ENCODE measurements around the gene UBA6. TPM values are rescaled to one million over a fixed set of nuclear protein-coding genes. Genes with fewer than 3 reads are reported as not detected.
A peak's percentile ranks its signal among the peaks of the same experiment; 100 is the strongest.

The UBA6 gene
- total and polyA plus RNA-seq, 9 of the 15 experiments (the other 6 are each of a cell fraction or from before 2014, with no cell fraction given), result 22.9 to 139 (median 94.6) TPM

- TF ChIP-seq, protein P1, sequence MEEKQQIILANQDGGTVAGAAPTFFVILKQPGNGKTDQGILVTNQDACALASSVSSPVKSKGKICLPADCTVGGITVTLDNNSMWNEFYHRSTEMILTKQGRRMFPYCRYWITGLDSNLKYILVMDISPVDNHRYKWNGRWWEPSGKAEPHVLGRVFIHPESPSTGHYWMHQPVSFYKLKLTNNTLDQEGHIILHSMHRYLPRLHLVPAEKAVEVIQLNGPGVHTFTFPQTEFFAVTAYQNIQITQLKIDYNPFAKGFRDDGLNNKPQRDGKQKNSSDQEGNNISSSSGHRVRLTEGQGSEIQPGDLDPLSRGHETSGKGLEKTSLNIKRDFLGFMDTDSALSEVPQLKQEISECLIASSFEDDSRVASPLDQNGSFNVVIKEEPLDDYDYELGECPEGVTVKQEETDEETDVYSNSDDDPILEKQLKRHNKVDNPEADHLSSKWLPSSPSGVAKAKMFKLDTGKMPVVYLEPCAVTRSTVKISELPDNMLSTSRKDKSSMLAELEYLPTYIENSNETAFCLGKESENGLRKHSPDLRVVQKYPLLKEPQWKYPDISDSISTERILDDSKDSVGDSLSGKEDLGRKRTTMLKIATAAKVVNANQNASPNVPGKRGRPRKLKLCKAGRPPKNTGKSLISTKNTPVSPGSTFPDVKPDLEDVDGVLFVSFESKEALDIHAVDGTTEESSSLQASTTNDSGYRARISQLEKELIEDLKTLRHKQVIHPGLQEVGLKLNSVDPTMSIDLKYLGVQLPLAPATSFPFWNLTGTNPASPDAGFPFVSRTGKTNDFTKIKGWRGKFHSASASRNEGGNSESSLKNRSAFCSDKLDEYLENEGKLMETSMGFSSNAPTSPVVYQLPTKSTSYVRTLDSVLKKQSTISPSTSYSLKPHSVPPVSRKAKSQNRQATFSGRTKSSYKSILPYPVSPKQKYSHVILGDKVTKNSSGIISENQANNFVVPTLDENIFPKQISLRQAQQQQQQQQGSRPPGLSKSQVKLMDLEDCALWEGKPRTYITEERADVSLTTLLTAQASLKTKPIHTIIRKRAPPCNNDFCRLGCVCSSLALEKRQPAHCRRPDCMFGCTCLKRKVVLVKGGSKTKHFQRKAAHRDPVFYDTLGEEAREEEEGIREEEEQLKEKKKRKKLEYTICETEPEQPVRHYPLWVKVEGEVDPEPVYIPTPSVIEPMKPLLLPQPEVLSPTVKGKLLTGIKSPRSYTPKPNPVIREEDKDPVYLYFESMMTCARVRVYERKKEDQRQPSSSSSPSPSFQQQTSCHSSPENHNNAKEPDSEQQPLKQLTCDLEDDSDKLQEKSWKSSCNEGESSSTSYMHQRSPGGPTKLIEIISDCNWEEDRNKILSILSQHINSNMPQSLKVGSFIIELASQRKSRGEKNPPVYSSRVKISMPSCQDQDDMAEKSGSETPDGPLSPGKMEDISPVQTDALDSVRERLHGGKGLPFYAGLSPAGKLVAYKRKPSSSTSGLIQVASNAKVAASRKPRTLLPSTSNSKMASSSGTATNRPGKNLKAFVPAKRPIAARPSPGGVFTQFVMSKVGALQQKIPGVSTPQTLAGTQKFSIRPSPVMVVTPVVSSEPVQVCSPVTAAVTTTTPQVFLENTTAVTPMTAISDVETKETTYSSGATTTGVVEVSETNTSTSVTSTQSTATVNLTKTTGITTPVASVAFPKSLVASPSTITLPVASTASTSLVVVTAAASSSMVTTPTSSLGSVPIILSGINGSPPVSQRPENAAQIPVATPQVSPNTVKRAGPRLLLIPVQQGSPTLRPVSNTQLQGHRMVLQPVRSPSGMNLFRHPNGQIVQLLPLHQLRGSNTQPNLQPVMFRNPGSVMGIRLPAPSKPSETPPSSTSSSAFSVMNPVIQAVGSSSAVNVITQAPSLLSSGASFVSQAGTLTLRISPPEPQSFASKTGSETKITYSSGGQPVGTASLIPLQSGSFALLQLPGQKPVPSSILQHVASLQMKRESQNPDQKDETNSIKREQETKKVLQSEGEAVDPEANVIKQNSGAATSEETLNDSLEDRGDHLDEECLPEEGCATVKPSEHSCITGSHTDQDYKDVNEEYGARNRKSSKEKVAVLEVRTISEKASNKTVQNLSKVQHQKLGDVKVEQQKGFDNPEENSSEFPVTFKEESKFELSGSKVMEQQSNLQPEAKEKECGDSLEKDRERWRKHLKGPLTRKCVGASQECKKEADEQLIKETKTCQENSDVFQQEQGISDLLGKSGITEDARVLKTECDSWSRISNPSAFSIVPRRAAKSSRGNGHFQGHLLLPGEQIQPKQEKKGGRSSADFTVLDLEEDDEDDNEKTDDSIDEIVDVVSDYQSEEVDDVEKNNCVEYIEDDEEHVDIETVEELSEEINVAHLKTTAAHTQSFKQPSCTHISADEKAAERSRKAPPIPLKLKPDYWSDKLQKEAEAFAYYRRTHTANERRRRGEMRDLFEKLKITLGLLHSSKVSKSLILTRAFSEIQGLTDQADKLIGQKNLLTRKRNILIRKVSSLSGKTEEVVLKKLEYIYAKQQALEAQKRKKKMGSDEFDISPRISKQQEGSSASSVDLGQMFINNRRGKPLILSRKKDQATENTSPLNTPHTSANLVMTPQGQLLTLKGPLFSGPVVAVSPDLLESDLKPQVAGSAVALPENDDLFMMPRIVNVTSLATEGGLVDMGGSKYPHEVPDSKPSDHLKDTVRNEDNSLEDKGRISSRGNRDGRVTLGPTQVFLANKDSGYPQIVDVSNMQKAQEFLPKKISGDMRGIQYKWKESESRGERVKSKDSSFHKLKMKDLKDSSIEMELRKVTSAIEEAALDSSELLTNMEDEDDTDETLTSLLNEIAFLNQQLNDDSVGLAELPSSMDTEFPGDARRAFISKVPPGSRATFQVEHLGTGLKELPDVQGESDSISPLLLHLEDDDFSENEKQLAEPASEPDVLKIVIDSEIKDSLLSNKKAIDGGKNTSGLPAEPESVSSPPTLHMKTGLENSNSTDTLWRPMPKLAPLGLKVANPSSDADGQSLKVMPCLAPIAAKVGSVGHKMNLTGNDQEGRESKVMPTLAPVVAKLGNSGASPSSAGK (IDR thresholded peaks at IDR 0.05), result 0 out of 2 replicates have a peak, but pooled peaks have one; percentile 22
- peak; percentile 58 to 88; a peak in 3 of 4 replicates for TF ChIP-seq RCOR1 (IDR thresholded peaks at IDR 0.05; ENCODE audit: borderline replicate concordance in 1 of 2, low read depth in 2 of 2, low read length in 2 of 2)
- TF ChIP-seq PCBP2 (IDR thresholded peaks at IDR 0.05; ENCODE audit: low read depth, low read length, poor library complexity, severe bottlenecking), result no peak
- TF ChIP-seq EP400 (IDR thresholded peaks at IDR 0.05), result peak; percentile 51; the same call in 1 of the 2 replicates
- no peak for TF ChIP-seq SMC3 (conservative IDR thresholded peaks at IDR 0.05; ENCODE audit: insufficient read depth, low read depth, low read length)
- peak; percentile 52; the same call in 1 of the 2 replicates for TF ChIP-seq SMARCC2 (IDR thresholded peaks at IDR 0.05; ENCODE audit: low read depth)
- peak in 1 of 3 experiments; percentile 49 for TF ChIP-seq YY1 (IDR thresholded peaks at IDR 0.05; ENCODE audit: borderline replicate concordance in 1 of 3, control insufficient read depth in 1 of 3, extremely low read depth in 1 of 3, insufficient read depth in 3 of 3, insufficient read length in 1 of 3, insufficient replicate concordance in 2 of 3, low read depth in 1 of 3, low read length in 2 of 3)
These were observed 12.7 kb upstream of the UBA6 start (continued) for GRCh38 chr4:67713529-67714247.

All from K562 (cell line).